HEK293 (cell line): ENCODE results near the gene DSE.
A peak's percentile ranks its signal among the peaks of the same experiment; 100 is the strongest.

Source experiments
- CTCF ChIA-PET: fragments of 350-600 bp; formaldehyde crosslinking; extraction: SDS; loops from one replicate; lab custom pipeline; 2021; ENCODE audit warnings: antibody characterized with exemption; lab: Yijun Ruan, JAX
- POLR2A ChIA-PET: fragments of 300-600 bp; formaldehyde crosslinking; extraction: SDS; loops from one replicate; lab custom pipeline; 2020; ENCODE audit warnings: antibody characterized with exemption, inconsistent platforms; lab: Yijun Ruan, JAX
- H3K27ac ChIP-seq: fragments of 200-500 bp; sonication (Bioruptor generic); 2 replicates; pipeline ENCODE4 v1.5.1; 2014; ENCODE audit warnings: low read depth, low read length, control low read depth, inconsistent platforms; ENCODE audit errors: extremely low read depth
- H3K36me3 ChIP-seq, 2 experiments: fragments of 200-500 bp in 1 of 2; sonication (Bioruptor generic) in 1 of 2; 1 replicate in 1 of 2; 2 replicates in 1 of 2; pipeline ENCODE4 v1.5.1; 2014 to 2017; ENCODE audit warnings: inconsistent platforms in 2 of 2, low read length in 2 of 2; ENCODE audit not compliant: control insufficient read depth in 2 of 2, insufficient read depth in 1 of 2
- H3K4me1 ChIP-seq: fragments of 200-500 bp; sonication (Bioruptor generic); 2 replicates; pipeline ENCODE4 v1.5.1; 2014; ENCODE audit warnings: mild to moderate bottlenecking, low read length, inconsistent platforms; ENCODE audit not compliant: control insufficient read depth, insufficient read depth
- H3K4me3 ChIP-seq: 2 replicates; pipeline ENCODE4 v1.5.1; 2011; ENCODE audit warnings: low read depth, mild to moderate bottlenecking, control low read depth, low read length, moderate library complexity
- H3K9me3 ChIP-seq: fragments of 200-500 bp; sonication (Bioruptor generic); 2 replicates; pipeline ENCODE4 v1.5.1; 2014; ENCODE audit warnings: low read depth, low read length, inconsistent platforms; ENCODE audit not compliant: control insufficient read depth, insufficient read depth
- FEZF1 ChIP-seq: fragments of 450-650 bp; formaldehyde crosslinking; IDR thresholded peaks from 2 replicates; pipeline ENCODE4 v1.5.1; 2016; ENCODE audit warnings: missing biosample characterization, missing genetic modification characterization
- OSR2 ChIP-seq: fragments of 450-650 bp; formaldehyde crosslinking; IDR thresholded peaks from 2 replicates; pipeline ENCODE4 v1.5.1; 2016; ENCODE audit warnings: missing biosample characterization, missing genetic modification characterization
- SCRT1 ChIP-seq: fragments of 450-650 bp; formaldehyde crosslinking; IDR thresholded peaks from 2 replicates; pipeline ENCODE4 v1.5.1; 2016; ENCODE audit warnings: missing biosample characterization, missing genetic modification characterization, borderline replicate concordance
- ZFHX2 ChIP-seq: fragments of 450-650 bp; formaldehyde crosslinking; conservative IDR thresholded peaks from 2 replicates; pipeline ENCODE4 v1.5.1; 2016; ENCODE audit warnings: missing biosample characterization, missing genetic modification characterization
- ZNF266 ChIP-seq: fragments of 450-650 bp; formaldehyde crosslinking; IDR thresholded peaks from 2 replicates; pipeline ENCODE4 v1.5.1; 2016; ENCODE audit warnings: missing biosample characterization, missing genetic modification characterization, low read depth
- ZNF341 ChIP-seq: fragments of 450-650 bp; formaldehyde crosslinking; IDR thresholded peaks from 2 replicates; pipeline ENCODE4; 2016; ENCODE audit warnings: low read depth, missing biosample characterization, missing genetic modification characterization
- ZNF529 ChIP-seq: fragments of 450-650 bp; formaldehyde crosslinking; IDR thresholded peaks from 2 replicates; pipeline ENCODE4 v1.5.1; 2017; ENCODE audit warnings: missing genetic modification characterization, missing biosample characterization; ENCODE audit not compliant: insufficient replicate concordance
- ZNF548 ChIP-seq: fragments of 450-650 bp; formaldehyde crosslinking; IDR thresholded peaks from 2 replicates; pipeline ENCODE4 v1.5.1; 2016; ENCODE audit warnings: missing biosample characterization, missing genetic modification characterization
- ZNF555 ChIP-seq: fragments of 450-650 bp; formaldehyde crosslinking; conservative IDR thresholded peaks from 2 replicates; pipeline ENCODE4 v1.5.1; 2017; ENCODE audit warnings: missing biosample characterization, mild to moderate bottlenecking, missing genetic modification characterization, inconsistent platforms
- ZNF560 ChIP-seq: fragments of 450-650 bp; formaldehyde crosslinking; IDR thresholded peaks from 2 replicates; pipeline ENCODE4 v1.5.1; 2017; ENCODE audit warnings: missing biosample characterization, missing genetic modification characterization, borderline replicate concordance
- ZNF621 ChIP-seq: fragments of 450-650 bp; formaldehyde crosslinking; IDR thresholded peaks from 2 replicates; pipeline ENCODE4 v1.5.1; 2017; ENCODE audit warnings: missing biosample characterization, missing genetic modification characterization
- ZNF623 ChIP-seq: fragments of 450-650 bp; formaldehyde crosslinking; IDR thresholded peaks from 2 replicates; pipeline ENCODE4 v1.5.1; 2016; ENCODE audit warnings: missing biosample characterization, missing genetic modification characterization
- ZNF701 ChIP-seq: fragments of 450-650 bp; formaldehyde crosslinking; IDR thresholded peaks from 2 replicates; pipeline ENCODE4 v1.5.1; 2016; ENCODE audit warnings: missing biosample characterization, missing genetic modification characterization
- ZNF843 ChIP-seq: fragments of 450-650 bp; formaldehyde crosslinking; IDR thresholded peaks from 2 replicates; pipeline ENCODE4 v1.5.1; 2016; ENCODE audit warnings: missing biosample characterization, missing genetic modification characterization
- ZSCAN30 ChIP-seq: fragments of 450-650 bp; IDR thresholded peaks from 2 replicates; pipeline ENCODE4 v1.5.1; 2018; ENCODE audit warnings: missing biosample characterization, mild to moderate bottlenecking, missing genetic modification characterization, moderate library complexity
- ZXDB ChIP-seq: fragments of 450-650 bp; formaldehyde crosslinking; IDR thresholded peaks from 2 replicates; pipeline ENCODE4 v1.5.1; 2016; ENCODE audit warnings: missing biosample characterization, missing genetic modification characterization
- TF ChIP-seq, protein P1 (sequence below): fragments of 450-650 bp; IDR thresholded peaks from 2 replicates; pipeline ENCODE4 v1.5.1; 2018; ENCODE audit warnings: missing biosample characterization, mild to moderate bottlenecking, missing genetic modification characterization
- TF ChIP-seq, protein P2 (sequence below): fragments of 450-650 bp; formaldehyde crosslinking; IDR thresholded peaks from 2 replicates; pipeline ENCODE4 v1.5.1; 2016; ENCODE audit warnings: missing biosample characterization, missing genetic modification characterization
- TF ChIP-seq, protein P3 (sequence below): fragments of 450-650 bp; formaldehyde crosslinking; IDR thresholded peaks from 2 replicates; pipeline ENCODE4 v1.5.1; 2017; ENCODE audit warnings: missing biosample characterization, missing genetic modification characterization
- TF ChIP-seq, protein P4 (sequence below): fragments of 450-650 bp; formaldehyde crosslinking; IDR thresholded peaks from 2 replicates; pipeline ENCODE4 v1.5.1; 2016; ENCODE audit warnings: missing biosample characterization, missing genetic modification characterization

The DSE gene

DNA sequence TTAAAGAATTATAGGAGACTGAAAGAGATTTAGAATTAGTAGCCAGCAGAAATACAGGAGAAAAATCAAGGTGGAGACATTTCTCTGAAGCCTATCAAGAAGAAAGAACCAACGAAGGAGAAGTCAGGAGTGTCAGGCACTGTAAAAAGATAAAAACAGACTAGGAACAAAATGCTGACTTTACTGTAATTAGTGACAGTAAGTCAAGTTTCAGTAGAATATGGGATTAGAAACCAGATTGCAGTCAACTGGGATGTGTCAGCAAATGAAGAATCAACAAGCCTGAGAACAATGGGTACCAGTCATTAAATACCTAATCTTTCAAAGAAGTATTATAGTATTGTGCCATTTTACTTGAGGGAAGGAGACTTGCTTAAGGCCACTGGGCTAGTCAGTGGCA, 112.0 kb downstream of the DSE start:
- Histone ChIP-seq H3K4me3 (no peak overlapping the region), H3K9me3 (no peaks in the 10 kb centered on the region), H3K36me3 (no peaks in the 10 kb centered on the region)
- CTCF ChIA-PET = no interaction called here
- POLR2A ChIA-PET = no interaction called here
- TF ChIP-seq ZFHX2 (tag by site-specific recombination) (no peak), ZSCAN30 (tag by site-specific recombination) (no peak), ZNF555 (tag by site-specific recombination) (no peak), ZNF341 (tag by site-specific recombination) (no peak), SCRT1 (tag by site-specific recombination) (no peak), ZNF529 (no peak), ZNF621 (no peak), ZNF560 (tag by site-specific recombination) (no peak), ZNF266 (tag by site-specific recombination) (no peak)
- TF ChIP-seq, protein P1, sequence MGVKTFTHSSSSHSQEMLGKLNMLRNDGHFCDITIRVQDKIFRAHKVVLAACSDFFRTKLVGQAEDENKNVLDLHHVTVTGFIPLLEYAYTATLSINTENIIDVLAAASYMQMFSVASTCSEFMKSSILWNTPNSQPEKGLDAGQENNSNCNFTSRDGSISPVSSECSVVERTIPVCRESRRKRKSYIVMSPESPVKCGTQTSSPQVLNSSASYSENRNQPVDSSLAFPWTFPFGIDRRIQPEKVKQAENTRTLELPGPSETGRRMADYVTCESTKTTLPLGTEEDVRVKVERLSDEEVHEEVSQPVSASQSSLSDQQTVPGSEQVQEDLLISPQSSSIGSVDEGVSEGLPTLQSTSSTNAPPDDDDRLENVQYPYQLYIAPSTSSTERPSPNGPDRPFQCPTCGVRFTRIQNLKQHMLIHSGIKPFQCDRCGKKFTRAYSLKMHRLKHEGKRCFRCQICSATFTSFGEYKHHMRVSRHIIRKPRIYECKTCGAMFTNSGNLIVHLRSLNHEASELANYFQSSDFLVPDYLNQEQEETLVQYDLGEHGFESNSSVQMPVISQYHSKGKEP = no peak
- TF ChIP-seq, protein P2, sequence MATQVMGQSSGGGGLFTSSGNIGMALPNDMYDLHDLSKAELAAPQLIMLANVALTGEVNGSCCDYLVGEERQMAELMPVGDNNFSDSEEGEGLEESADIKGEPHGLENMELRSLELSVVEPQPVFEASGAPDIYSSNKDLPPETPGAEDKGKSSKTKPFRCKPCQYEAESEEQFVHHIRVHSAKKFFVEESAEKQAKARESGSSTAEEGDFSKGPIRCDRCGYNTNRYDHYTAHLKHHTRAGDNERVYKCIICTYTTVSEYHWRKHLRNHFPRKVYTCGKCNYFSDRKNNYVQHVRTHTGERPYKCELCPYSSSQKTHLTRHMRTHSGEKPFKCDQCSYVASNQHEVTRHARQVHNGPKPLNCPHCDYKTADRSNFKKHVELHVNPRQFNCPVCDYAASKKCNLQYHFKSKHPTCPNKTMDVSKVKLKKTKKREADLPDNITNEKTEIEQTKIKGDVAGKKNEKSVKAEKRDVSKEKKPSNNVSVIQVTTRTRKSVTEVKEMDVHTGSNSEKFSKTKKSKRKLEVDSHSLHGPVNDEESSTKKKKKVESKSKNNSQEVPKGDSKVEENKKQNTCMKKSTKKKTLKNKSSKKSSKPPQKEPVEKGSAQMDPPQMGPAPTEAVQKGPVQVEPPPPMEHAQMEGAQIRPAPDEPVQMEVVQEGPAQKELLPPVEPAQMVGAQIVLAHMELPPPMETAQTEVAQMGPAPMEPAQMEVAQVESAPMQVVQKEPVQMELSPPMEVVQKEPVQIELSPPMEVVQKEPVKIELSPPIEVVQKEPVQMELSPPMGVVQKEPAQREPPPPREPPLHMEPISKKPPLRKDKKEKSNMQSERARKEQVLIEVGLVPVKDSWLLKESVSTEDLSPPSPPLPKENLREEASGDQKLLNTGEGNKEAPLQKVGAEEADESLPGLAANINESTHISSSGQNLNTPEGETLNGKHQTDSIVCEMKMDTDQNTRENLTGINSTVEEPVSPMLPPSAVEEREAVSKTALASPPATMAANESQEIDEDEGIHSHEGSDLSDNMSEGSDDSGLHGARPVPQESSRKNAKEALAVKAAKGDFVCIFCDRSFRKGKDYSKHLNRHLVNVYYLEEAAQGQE = no peak
- TF ChIP-seq, all 188 proteins: peak for 0
- Histone ChIP-seq H3K27ac (no peak overlapping the region), H3K4me1 (peaks cover 18% of the 10 kb centered on the region; the same call in 1 of the 2 replicates)

DNA sequence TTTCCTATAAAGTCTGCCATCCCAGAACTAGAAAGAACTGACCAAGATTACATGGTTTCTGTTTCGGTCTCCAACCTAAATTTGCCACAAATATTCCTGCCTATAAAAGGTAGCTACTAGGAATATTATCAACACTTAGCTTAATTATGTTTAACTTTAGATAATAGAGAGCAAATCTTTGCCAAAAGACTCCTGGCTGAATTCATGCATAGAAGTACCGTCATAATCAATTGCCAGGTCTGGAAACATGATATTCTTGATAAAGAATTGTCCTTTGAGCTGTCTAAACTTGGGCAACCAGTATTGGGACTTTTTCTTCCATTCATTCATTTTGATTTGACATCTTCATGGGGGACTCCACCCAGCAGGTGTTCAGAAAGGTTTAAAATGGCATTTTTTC, 112.9 kb downstream of the DSE start:
- H3K4me3 ChIP-seq = no peak overlapping the region
- POLR2A ChIA-PET = no interaction called here
- H3K36me3 ChIP-seq = no peaks in the 10 kb centered on the region
- no peaks in the 10 kb centered on the region for H3K9me3 ChIP-seq
- TF ChIP-seq ZNF548 (tag by site-specific recombination) = no peak
- TF ChIP-seq ZNF701 = no peak
- peak; percentile 77 for TF ChIP-seq FEZF1
- TF ChIP-seq, protein P3, sequence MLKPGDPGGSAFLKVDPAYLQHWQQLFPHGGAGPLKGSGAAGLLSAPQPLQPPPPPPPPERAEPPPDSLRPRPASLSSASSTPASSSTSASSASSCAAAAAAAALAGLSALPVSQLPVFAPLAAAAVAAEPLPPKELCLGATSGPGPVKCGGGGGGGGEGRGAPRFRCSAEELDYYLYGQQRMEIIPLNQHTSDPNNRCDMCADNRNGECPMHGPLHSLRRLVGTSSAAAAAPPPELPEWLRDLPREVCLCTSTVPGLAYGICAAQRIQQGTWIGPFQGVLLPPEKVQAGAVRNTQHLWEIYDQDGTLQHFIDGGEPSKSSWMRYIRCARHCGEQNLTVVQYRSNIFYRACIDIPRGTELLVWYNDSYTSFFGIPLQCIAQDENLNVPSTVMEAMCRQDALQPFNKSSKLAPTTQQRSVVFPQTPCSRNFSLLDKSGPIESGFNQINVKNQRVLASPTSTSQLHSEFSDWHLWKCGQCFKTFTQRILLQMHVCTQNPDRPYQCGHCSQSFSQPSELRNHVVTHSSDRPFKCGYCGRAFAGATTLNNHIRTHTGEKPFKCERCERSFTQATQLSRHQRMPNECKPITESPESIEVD (tag by site-specific recombination) = peak; percentile 62
- TF ChIP-seq, protein P4, sequence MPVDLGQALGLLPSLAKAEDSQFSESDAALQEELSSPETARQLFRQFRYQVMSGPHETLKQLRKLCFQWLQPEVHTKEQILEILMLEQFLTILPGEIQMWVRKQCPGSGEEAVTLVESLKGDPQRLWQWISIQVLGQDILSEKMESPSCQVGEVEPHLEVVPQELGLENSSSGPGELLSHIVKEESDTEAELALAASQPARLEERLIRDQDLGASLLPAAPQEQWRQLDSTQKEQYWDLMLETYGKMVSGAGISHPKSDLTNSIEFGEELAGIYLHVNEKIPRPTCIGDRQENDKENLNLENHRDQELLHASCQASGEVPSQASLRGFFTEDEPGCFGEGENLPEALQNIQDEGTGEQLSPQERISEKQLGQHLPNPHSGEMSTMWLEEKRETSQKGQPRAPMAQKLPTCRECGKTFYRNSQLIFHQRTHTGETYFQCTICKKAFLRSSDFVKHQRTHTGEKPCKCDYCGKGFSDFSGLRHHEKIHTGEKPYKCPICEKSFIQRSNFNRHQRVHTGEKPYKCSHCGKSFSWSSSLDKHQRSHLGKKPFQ (tag by site-specific recombination) = no peak
- TF ChIP-seq OSR2 (tag by site-specific recombination) = peak; percentile 27; the same call in 1 of the 2 replicates
- no peak for TF ChIP-seq ZNF623 (tag by site-specific recombination)
- TF ChIP-seq ZXDB (tag by site-specific recombination) = peak; percentile 73
- peak; percentile 87 for TF ChIP-seq ZNF843 (tag by site-specific recombination)
- peaks cover 18% of the 10 kb centered on the region; the same call in 1 of the 2 replicates for H3K4me1 ChIP-seq
- CTCF ChIA-PET = interaction anchor here (0.6 to 0.7 kb wide), 2 partner anchors 81 to 86 kb away, joined by 3 read pairs; no protein-coding TSS in a partner anchor
- no peak overlapping the region for H3K27ac ChIP-seq
